ENCODE results near the gene METTL5.

Gene METTL5

GRCh38 chr2:169778446-169778845, 46.3 kb downstream of the METTL5 start:
- no peak for DNase-seq

GRCh38 chr2:169776252-169776761, 48.4 kb downstream of the METTL5 start:
- no peak for DNase-seq

- DNase-seq: peak; percentile 16
Measured at GRCh38 chr2:169775765-169776164, 48.9 kb downstream of the METTL5 start.

- no peak for DNase-seq
Measured at GRCh38 chr2:169775354-169775753, 49.4 kb downstream of the METTL5 start.

GRCh38 chr2:169772651-169773050, 52.1 kb downstream of the METTL5 start:
- DNase-seq: no peak

GRCh38 chr2:169771612-169772011, 53.1 kb downstream of the METTL5 start:
- DNase-seq: no peak

GRCh38 chr2:169771021-169771420, 53.7 kb downstream of the METTL5 start:
- DNase-seq: no peak

GRCh38 chr2:169768262-169768995, 56.3 kb downstream of the METTL5 start:
- DNase-seq: no peak

GRCh38 chr2:169767243-169767888, 57.3 kb downstream of the METTL5 start:
- peak; percentile 11 for DNase-seq

GRCh38 chr2:169765523-169765922, 59.2 kb downstream of the METTL5 start:
- no peak for DNase-seq

GRCh38 chr2:169761970-169762292, 62.8 kb downstream of the METTL5 start:
- DNase-seq: no peak

All from NCI-H226 (cell line).